Measurements from ENCODE around the gene HESX1. TPM values are rescaled to one million over a fixed set of nuclear protein-coding genes. Genes with fewer than 3 reads are reported as not detected.

Gene HESX1
- total and polyA plus RNA-seq, 2 of the 13 experiments (the other 11 are each of a cell fraction or from before 2014, with no cell fraction given): 0.57 to 0.75 TPM

DNA sequence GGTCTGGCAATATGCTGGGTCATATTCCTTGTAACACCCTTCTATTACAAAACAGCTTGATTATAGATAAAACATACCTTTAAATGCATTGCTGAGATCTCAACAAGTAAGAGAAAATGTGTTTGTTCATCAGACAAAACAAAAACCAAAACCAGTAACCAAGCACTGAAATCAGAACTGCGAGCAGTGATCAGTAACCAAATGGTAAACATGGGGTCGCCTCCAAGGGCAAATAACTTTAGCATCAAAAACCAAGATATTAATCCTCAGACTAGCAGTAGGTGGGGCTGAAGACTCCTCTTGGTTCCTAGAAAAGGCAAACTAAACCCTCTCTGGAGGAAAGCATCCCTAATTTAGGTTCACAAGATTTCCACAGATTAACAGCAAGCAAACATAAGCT lies 6.6 kb upstream of the HESX1 start (continued):
- TF ChIP-seq, protein P1, sequence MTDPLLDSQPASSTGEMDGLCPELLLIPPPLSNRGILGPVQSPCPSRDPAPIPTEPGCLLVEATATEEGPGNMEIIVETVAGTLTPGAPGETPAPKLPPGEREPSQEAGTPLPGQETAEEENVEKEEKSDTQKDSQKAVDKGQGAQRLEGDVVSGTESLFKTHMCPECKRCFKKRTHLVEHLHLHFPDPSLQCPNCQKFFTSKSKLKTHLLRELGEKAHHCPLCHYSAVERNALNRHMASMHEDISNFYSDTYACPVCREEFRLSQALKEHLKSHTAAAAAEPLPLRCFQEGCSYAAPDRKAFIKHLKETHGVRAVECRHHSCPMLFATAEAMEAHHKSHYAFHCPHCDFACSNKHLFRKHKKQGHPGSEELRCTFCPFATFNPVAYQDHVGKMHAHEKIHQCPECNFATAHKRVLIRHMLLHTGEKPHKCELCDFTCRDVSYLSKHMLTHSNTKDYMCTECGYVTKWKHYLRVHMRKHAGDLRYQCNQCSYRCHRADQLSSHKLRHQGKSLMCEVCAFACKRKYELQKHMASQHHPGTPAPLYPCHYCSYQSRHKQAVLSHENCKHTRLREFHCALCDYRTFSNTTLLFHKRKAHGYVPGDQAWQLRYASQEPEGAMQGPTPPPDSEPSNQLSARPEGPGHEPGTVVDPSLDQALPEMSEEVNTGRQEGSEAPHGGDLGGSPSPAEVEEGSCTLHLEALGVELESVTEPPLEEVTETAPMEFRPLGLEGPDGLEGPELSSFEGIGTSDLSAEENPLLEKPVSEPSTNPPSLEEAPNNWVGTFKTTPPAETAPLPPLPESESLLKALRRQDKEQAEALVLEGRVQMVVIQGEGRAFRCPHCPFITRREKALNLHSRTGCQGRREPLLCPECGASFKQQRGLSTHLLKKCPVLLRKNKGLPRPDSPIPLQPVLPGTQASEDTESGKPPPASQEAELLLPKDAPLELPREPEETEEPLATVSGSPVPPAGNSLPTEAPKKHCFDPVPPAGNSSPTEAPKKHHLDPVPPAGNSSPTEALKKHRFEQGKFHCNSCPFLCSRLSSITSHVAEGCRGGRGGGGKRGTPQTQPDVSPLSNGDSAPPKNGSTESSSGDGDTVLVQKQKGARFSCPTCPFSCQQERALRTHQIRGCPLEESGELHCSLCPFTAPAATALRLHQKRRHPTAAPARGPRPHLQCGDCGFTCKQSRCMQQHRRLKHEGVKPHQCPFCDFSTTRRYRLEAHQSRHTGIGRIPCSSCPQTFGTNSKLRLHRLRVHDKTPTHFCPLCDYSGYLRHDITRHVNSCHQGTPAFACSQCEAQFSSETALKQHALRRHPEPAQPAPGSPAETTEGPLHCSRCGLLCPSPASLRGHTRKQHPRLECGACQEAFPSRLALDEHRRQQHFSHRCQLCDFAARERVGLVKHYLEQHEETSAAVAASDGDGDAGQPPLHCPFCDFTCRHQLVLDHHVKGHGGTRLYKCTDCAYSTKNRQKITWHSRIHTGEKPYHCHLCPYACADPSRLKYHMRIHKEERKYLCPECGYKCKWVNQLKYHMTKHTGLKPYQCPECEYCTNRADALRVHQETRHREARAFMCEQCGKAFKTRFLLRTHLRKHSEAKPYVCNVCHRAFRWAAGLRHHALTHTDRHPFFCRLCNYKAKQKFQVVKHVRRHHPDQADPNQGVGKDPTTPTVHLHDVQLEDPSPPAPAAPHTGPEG (CRISPR knock-in tag; IDR thresholded peaks at IDR 0.05): no peak
- TF ChIP-seq SRSF9 (IDR thresholded peaks at IDR 0.05; ENCODE audit: borderline replicate concordance, insufficient read depth, low read depth, low read length, poor library complexity, severe bottlenecking): no peak
- no peak for TF ChIP-seq ZNF564 (CRISPR knock-in tag; IDR thresholded peaks at IDR 0.05)
- TF ChIP-seq, protein P2, sequence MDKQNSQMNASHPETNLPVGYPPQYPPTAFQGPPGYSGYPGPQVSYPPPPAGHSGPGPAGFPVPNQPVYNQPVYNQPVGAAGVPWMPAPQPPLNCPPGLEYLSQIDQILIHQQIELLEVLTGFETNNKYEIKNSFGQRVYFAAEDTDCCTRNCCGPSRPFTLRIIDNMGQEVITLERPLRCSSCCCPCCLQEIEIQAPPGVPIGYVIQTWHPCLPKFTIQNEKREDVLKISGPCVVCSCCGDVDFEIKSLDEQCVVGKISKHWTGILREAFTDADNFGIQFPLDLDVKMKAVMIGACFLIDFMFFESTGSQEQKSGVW (CRISPR knock-in tag; IDR thresholded peaks at IDR 0.05; ENCODE audit: borderline replicate concordance): no peak
- no peak for TF ChIP-seq ZNF136 (CRISPR knock-in tag; IDR thresholded peaks at IDR 0.05; ENCODE audit: low read depth)
- TF ChIP-seq NRL (CRISPR knock-in tag; IDR thresholded peaks at IDR 0.05; ENCODE audit: borderline replicate concordance): no peak
- TF ChIP-seq ZNF264 (CRISPR knock-in tag; IDR thresholded peaks at IDR 0.05): no peak
- no peak for TF ChIP-seq CBFB (CRISPR knock-in tag; IDR thresholded peaks at IDR 0.05)
- TF ChIP-seq, protein P3, sequence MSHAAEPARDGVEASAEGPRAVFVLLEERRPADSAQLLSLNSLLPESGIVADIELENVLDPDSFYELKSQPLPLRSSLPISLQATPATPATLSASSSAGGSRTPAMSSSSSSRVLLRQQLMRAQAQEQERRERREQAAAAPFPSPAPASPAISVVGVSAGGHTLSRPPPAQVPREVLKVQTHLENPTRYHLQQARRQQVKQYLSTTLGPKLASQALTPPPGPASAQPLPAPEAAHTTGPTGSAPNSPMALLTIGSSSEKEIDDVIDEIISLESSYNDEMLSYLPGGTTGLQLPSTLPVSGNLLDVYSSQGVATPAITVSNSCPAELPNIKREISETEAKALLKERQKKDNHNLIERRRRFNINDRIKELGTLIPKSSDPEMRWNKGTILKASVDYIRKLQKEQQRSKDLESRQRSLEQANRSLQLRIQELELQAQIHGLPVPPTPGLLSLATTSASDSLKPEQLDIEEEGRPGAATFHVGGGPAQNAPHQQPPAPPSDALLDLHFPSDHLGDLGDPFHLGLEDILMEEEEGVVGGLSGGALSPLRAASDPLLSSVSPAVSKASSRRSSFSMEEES (CRISPR knock-in tag; IDR thresholded peaks at IDR 0.05): no peak
- TF ChIP-seq FOSL2 (CRISPR knock-in tag; IDR thresholded peaks at IDR 0.05): no peak
- TF ChIP-seq IKZF4 (CRISPR knock-in tag; IDR thresholded peaks at IDR 0.05; ENCODE audit: borderline replicate concordance, low read depth, not compliant biosample characterization): no peak
- no peak for TF ChIP-seq PHF21A (CRISPR knock-in tag; IDR thresholded peaks at IDR 0.05)
- no peak for TF ChIP-seq SMAD9 (CRISPR knock-in tag; IDR thresholded peaks at IDR 0.05)
- TF ChIP-seq FOXC1 (CRISPR knock-in tag; IDR thresholded peaks at IDR 0.05; ENCODE audit: borderline replicate concordance): no peak
- TF ChIP-seq, protein P4, sequence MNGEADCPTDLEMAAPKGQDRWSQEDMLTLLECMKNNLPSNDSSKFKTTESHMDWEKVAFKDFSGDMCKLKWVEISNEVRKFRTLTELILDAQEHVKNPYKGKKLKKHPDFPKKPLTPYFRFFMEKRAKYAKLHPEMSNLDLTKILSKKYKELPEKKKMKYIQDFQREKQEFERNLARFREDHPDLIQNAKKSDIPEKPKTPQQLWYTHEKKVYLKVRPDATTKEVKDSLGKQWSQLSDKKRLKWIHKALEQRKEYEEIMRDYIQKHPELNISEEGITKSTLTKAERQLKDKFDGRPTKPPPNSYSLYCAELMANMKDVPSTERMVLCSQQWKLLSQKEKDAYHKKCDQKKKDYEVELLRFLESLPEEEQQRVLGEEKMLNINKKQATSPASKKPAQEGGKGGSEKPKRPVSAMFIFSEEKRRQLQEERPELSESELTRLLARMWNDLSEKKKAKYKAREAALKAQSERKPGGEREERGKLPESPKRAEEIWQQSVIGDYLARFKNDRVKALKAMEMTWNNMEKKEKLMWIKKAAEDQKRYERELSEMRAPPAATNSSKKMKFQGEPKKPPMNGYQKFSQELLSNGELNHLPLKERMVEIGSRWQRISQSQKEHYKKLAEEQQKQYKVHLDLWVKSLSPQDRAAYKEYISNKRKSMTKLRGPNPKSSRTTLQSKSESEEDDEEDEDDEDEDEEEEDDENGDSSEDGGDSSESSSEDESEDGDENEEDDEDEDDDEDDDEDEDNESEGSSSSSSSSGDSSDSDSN (CRISPR knock-in tag; IDR thresholded peaks at IDR 0.05): no peak
